GM18873 (cell line): ENCODE measurements around the gene RRM1.
"Not testable (repeated sequence)": the region's sequence is repeated elsewhere in the genome, so short reads cannot be mapped to it uniquely, and the experiment has no call there.

Experiments used
- ATAC-seq: cut with Tn5 transposase; IDR thresholded peaks from one replicate; pipeline ENCODE4 v1.9.1; 2021; ENCODE audit warnings: mild to moderate bottlenecking, moderate library complexity, moderate number of reproducible peaks; ENCODE audit not compliant: unreplicated experiment, low FRiP score

RRM1 gene

DNA sequence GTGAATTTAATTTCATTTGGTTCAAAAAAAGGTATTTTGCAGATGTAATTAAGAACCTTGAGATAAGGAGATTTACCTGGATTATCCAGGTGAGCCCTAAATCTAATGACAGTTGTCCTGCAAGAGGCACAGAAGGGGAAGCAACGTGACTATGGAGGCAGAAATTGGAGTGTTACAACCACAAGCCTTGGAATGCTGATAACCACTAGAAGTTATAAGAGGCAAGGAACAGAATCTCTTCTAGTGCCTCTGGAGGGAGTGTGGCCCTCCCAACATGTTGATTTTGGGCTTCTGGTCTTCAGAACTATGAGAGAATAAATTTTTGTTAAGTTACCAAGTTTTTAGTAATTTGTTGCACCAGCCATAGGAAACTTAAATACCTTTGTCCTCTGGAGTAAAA, 32.8 kb downstream of the RRM1 start:
- no peak for ATAC-seq

GRCh38 chr11:4130219-4130618, 35.6 kb downstream of the RRM1 start:
- not testable (repeated sequence) for ATAC-seq

DNA sequence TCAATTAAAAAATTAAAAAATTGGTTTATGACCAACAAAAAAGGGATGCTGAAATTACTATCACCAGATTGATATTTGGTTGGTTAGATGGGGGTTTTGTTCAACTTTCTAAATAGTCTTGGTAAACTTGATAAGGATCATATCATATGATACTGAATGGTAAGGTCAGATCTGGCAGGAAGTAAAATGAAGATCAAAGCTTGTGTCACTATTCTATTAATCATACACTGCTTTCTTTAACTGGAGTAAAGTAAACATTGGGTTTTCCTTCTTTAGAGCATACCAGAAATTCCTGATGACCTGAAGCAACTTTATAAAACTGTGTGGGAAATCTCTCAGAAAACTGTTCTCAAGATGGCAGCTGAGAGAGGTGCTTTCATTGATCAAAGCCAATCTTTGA, 40.2 kb downstream of the RRM1 start:
- no peak for ATAC-seq

- no peak for ATAC-seq
Measured at GRCh38 chr11:4138497-4138896, 43.9 kb downstream of the RRM1 start.

DNA sequence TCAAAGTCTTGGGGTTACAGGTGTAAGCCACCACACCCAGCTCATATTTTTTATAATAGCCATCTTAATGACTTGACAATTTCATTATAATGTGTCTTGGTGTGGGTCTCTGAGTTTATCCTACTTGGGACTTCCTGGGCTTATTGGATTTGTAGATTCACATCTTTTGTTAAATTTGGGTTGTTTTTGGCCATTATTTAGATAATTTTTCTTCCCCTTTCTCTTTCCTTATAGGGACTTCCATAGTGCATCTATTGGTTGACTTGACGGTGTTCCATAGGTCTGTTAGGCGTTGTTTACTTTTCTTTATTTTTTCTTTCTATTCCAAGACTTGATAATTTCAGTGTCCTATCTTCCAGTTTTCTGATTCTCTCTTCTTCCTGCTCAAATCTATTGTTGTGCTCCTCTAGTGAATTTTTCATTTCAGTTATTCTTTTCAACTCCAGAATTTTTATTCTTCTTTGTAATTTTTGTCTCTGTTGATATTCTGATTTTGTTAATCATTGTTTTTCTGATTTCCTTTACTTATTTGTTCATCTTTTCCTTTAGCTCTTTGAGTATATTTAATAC, 45.6 kb downstream of the RRM1 start:
- no peak for ATAC-seq

- no peak for ATAC-seq
Measured at GRCh38 chr11:4146070-4146771, 51.6 kb downstream of the RRM1 start.

DNA sequence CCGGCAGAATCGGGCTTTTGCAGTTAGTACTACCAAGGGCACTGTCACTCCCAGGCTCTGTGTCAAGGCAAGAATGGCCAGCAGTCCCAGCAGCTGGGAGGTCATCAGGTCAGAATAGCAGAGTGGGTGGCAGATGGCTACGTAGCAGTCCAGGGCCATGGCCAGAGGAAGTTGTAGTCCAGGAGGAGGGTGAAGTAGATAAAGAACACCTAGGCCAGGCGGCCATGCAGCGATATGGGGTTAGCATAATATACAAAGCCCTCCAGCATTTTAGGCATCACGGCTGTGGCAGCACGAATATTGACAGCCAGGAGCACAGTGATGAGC, 52.1 kb downstream of the RRM1 start:
- no peak for ATAC-seq

DNA sequence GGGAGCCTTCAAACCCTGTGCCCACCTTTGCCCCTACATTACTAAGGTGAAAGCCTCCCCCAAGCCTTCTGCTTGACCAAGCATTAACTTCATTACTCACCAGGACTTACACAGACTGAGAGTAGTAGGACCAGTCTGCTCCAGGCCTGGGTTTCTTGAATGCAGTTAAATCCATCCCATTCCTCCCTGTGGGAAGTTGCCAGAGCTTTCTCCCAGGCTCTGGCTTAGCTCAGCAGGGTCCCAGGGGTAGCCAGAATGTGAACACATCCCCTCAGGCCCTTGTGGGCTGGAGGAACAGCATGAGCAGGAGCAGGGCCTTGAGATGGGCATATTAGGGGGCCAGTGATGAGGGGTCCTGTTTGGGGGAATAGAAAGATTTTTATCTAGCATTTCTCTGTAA, 59.9 kb downstream of the RRM1 start:
- no peak for ATAC-seq

DNA sequence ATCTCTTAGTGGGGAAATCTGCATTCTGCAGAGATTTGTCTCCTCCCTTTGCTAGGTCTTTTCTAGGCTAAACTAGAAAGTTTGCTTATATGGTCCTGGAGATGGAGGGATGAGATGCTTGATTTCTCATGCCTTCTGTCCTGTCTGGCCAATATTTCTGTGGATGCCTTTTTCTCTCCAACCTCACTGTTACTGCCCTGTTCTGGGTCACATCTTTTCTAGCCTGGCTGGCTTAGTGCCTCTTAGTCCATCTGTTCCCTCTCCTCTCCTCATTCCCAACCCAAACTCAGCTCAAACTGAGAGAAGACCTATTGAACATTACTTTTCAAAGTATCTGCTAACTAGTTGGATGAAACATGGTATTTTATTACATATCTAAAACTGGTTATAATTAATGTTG, 62.0 kb downstream of the RRM1 start:
- ATAC-seq: no peak

DNA sequence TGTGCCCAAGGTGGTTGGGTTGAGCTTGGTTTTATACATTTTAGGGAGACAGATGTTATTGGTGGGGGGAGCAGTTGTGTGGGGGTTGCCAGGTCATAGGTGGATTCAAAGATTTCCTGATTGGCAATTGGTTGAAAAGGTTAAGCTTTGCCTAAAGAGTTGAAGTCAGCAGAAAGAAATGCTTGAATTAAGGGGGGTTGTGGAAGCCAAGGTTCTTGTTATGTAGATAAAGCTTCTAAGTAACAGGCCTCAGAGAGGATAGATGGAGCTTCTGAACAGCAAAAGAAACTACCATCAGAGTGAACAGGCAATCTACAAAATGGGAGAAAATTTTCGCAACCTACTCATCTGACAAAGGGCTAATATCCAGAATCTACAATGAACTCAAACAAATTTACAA, 64.2 kb downstream of the RRM1 start:
- not testable (repeated sequence) for ATAC-seq

DNA sequence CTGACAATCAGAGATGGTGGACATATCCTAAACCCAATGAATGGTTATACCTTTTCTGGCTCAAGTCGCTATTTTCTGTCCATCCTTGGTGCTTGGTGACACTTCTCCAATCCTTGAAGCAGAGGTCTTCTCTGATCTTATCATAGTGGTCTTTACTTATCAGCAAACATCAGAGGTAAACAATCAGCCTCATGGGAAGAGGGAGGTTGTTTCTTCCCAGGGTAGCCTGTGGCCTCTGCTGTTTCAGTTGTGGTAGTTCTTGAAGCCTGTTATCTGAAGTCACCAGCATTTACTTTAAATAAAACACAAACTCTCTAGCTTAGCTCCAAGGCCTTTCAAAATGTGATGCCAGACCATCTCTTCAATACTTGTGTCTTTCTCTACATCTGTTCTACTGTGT, 66.7 kb downstream of the RRM1 start:
- ATAC-seq: no peak

GRCh38 chr11:4164884-4165590, 70.4 kb downstream of the RRM1 start:
- no peak for ATAC-seq

GRCh38 chr11:4167292-4167691, 72.7 kb downstream of the RRM1 start:
- ATAC-seq: no peak

- ATAC-seq: no peak
Measured at GRCh38 chr11:4167758-4168157, 73.2 kb downstream of the RRM1 start.

DNA sequence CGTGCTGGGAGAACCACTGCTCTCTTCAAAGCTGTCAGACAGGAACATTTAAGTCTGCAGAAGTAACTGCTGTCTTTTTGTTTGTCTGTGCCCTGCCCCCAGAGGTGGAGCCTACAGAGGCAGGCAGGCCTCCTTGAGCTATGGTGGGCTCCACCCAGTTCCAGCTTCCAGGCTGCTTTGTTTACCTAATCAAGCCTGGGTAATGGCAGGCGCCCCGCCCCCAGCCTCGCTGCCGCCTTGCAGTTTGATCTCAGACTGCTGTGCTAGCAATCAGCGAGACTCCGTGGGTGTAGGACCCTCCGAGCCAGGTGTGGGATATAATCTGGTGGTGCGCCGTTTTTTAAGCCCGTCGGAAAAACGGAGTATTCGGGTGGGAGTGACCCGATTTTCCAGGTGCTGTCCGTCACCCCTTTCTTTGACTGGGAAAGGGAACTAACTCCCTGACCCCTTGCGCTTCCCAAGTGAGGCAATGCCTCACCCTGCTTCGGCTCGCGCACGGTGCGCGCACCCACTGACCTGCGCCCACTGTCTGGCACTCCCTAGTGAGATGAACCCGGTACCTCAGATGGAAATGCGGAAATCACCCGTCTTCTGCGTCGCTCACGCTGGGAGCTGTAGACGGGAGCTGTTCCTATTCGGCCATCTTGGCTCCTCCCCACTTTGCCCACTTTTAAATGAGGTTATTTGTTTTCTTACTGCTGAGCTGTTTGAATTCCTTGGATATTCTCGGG, 81.2 kb downstream of the RRM1 start:
- ATAC-seq: not testable (repeated sequence)

- no peak for ATAC-seq
Measured at GRCh38 chr11:4178813-4179662, 84.4 kb downstream of the RRM1 start.

- ATAC-seq: no peak
Measured at GRCh38 chr11:4180441-4181183, 86.0 kb downstream of the RRM1 start.

DNA sequence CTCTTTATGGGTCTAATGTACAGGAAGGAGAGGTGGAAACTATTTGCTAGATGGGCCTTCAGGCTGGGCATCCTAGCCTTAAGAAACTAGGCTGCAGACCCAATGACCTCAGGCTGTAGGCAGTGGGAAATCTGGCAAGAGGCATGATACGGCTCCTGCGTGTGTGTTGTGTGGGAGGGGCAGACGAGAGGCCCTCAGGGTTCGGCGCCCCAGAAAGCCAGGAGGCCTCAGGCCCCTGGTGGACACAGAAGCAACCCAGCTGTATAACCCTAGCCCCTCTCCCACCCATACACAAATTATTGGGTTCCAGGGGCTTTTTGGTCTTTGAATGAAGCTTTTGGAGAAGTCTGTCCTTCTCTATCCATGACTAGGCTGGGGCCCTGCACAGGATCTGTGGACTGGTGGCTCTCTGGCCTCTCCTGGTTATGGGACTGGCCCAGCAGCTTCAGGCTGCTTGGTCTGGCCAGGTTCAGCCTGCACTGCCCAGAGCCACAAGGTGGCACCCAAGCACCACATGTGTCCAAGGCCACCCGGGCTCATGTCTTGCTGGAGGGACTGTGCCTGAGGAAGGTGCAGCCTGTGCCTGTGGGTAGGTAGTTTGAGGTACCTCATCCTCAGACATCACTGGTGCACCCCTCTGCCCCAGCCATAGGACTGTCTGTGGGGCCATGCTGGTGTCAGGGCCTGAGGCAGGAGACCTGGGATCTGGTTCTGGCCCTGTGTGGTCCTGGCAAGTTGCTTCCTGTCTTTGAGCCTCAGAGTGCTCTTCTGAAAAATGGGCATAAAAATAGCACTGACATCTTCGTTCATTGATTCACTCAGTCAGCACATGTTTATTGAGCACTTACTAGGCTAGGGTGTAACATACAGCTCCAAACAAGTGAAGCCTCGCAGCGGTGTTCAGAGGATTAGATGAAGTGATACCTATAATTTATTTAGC, 87.5 kb downstream of the RRM1 start:
- peak; percentile 50 for ATAC-seq
